ENCODE measurements around the gene TMEM14B.

- TF ChIP-seq TBP (optimal IDR thresholded peaks at IDR 0.05; ENCODE audit: low read depth, low read length): no peak
- no peak for TF ChIP-seq MEF2D (tag; conservative IDR thresholded peaks at IDR 0.05; ENCODE audit: low read depth)
- TF ChIP-seq PURB (CRISPR knock-in tag; IDR thresholded peaks at IDR 0.05; ENCODE audit: low read depth): no peak
- TF ChIP-seq PHB2 (IDR thresholded peaks at IDR 0.05; ENCODE audit: low read depth): peak; percentile 79
- TF ChIP-seq EZH2 (IDR thresholded peaks at IDR 0.05; ENCODE audit: borderline replicate concordance, low read depth, low read length): no peak
- TF ChIP-seq ZNF232 (CRISPR knock-in tag; IDR thresholded peaks at IDR 0.05): 0 out of 2 replicates have a peak, but pooled peaks have one; percentile 65
- no peak for TF ChIP-seq HMG20A (CRISPR knock-in tag; conservative IDR thresholded peaks at IDR 0.05)
Observed at GRCh38 chr6:10771371-10771894, 23.8 kb downstream of the TMEM14B start.
